ENCODE measurements around the gene CSTF1.
"Not testable (repeated sequence)": the region's sequence is repeated elsewhere in the genome, so short reads cannot be mapped to it uniquely, and the experiment has no call there.

Gene CSTF1

DNA sequence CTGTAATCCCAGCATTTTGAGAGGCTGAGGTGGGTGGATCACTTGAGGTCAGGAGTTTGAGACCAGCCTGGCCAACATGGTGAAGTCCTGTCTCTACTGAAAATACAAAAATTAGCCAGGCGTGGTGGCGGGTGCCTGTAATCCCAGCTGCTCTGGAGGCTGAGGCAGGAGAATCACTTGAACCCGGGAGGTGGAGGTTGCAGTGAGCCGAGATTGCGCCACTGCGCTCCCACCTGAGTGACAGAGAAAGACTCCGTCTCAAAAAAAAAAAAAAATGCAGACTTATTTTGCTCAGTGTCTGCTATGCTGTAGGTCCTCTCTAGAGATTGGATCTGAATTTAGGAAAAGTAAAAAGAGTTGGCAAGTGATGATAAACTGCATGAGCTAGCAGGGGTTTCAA, 18.8 kb downstream of the CSTF1 start:
- not testable (repeated sequence) for DNase-seq

DNA sequence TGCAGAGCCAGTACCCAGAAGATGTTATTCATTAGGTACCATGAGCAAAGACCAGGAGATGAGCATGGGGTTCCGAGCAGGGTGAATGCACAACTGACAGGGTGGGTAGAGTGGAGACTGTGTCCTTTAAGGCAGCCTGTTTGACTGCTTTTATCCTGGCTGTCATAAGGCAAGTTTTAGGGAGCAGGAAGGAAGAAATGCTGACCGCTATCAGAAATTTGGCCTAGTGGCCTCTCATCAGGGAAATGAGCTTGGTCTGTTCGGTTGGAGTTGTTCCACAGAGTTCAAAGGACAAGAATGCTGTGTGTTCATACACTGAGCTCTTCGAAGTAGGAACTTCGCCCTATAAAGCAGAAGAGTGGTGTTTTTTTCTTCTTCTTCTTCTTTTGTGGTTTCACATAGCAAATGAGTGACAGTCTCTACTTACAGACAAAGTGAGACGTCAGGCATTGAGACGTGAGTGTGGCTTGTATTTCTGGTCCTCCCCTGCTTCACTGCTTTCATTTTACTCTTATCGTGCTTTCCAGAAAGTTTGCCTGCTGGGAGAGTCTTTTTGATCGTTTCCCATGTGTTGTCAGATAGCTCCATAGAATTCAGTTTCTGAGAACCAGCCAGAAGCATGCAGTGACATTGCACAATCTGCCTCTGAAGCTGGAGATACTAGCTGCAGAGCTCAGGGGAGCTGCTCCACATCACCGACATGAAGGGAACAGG, 19.5 kb downstream of the CSTF1 start, which contains the start of gene CASS4:
CASS4 (plus strand) TSS at position 502 of the 714 bp plus-strand sequence; CDS start at position 701, 199 bp downstream.
- no peak for DNase-seq

DNA sequence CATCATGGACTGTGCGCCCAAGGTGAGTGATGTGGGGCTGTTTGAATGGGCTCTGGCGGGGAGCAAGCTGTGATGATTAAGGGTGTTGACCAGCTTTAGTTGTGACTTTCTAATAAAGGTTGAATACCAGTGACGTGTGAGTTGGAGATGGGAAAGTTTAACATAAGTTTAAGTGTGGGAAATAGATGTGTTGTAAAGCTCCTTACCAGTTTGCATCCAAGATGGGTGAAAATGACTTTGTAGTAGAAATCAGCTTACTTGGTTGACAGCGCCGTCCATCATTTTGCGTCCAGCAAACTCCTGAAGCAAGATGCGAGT, 20.0 kb downstream of the CSTF1 start:
- no peak for DNase-seq

DNA sequence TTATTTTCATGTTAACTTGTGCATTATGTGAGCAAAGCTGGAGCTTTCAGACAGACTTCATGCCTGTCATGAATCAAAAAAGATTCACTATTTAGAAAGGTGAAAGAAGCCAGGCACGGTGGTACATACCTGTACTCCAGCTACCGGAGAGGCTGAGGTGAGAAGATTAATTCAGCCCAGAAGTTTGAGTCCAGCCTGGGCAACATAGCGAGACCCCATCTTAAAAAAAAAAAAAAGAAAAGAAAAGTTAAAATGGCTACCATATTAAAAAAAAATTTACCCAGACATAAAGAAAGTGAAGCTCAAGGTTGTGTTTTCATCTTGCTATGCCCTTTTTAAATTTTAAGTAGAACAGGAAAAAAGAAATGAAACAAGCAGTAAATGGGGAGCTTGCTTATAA, 20.5 kb downstream of the CSTF1 start:
- DNase-seq, result no peak

DNA sequence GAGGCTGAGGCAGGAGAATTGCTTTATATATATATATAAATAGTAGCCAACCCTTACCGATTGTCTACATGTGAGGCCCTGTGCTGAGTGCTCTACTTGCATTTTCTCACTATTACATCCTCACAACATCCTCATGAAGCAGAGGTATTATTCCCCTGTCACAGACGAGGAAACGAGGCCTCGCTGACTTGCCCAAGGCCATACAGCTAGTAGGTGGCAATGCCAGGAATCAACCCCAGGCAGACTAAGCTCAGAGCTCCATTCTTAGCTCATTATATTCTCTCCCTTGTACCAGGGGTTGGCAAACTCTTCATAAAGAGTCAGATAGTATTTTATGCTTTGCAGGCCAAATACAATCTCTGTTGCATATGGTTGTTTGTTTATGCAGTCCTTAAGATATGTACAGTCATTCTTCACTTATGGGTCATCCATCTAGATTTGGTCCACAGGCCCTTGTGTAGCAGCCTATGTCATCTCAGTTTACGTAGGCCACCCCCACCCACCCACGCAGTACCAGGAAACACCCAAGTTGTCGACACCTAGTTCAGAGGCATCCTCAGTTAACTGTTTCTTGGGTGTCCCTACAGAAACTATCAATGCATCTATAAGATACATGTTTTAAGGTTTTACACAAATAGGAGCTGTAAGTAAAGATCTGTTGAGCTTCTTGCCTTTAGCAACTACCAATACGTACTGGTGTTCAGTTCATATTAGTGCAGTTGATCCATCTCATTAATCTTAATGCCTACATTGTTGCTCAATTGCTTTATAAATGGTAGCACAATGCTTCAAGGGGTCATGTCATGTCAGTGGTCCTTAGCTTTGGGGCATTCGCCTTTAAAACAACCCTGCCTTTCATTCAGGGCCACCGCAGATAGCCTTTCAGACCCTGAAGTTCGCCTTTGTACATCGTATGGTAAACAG, 22.7 kb downstream of the CSTF1 start:
- DNase-seq, result no peak

DNA sequence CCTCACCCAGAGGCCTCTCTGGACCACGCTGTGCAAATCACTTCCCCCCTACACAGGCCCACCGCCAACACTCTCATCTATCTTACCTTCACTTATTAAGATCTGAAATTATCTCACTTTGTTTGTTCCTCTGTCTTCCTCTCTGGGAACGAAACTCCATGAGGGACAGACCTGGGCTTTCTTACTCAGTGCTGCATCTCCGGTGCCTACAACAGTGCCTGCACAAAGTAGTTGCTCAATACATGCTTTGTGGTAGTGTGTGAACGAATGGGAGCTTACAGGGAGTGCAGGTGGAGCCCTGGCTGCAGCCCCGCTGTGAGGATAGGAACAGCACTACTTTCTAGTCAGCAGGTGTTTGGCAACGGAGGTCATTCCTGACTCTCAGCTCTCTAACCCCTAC, 25.0 kb downstream of the CSTF1 start:
- no peak for DNase-seq

DNA sequence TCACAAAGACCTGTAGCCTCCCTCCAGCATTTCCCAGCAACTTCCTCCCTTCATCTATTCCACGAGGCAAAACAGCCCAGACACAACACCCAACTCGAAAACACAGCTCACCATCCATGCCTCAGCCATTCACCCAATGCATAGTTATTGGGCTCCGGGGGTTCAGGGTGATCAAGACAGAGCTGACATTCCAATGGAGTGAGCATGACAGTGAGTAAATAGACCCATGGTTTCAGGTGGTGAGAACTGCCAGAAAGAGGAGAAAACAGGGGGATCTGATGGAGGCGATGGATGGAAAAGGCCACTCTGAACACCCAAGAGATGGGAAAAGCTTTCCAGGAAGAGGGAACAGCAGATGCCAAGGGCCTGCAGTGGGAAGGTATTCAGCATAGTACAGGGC, 25.5 kb downstream of the CSTF1 start:
- DNase-seq, result no peak

DNA sequence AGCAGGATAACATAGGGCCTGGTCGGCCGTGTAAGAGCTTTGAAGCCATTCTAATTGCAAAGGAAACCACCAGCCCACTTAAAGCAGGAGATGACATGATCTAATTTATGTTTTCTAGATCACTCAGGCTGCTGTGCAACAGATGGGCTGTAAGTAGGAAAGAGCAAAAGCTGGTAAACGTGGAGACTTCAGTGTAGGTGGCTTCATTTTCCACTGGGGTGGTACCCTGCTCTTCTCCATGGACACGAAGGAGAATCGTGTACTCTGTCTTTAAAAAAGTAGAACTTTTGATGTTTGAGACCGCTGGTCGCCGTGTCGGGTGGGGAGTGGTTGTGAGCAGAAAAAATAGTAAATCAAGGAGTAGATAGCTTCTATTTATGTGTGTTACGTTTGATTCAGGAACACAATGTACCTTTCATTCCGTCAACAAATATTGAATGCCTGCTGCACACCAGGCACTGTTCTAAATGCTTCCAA, 26.0 kb downstream of the CSTF1 start:
- no peak for DNase-seq

DNA sequence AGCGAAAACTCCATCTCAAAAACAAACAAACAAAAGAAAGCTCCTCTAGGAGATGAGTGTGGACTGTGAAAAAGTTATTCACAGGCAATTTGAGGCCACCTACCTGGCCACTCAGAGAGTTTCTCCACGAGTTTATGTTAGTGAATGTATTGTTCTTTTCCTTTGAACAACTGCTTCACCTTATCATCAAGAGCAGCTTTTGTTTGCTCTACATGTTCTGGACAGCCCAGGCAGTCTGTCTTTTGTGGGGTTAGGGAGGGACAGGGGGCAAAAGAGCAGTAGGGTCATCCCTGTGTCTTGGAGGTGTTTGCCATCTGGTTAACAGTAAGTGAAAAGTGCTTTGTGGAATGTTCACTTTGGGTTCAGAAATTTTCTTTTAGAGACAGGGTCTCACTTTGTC, 27.6 kb downstream of the CSTF1 start:
- no peak for DNase-seq

DNA sequence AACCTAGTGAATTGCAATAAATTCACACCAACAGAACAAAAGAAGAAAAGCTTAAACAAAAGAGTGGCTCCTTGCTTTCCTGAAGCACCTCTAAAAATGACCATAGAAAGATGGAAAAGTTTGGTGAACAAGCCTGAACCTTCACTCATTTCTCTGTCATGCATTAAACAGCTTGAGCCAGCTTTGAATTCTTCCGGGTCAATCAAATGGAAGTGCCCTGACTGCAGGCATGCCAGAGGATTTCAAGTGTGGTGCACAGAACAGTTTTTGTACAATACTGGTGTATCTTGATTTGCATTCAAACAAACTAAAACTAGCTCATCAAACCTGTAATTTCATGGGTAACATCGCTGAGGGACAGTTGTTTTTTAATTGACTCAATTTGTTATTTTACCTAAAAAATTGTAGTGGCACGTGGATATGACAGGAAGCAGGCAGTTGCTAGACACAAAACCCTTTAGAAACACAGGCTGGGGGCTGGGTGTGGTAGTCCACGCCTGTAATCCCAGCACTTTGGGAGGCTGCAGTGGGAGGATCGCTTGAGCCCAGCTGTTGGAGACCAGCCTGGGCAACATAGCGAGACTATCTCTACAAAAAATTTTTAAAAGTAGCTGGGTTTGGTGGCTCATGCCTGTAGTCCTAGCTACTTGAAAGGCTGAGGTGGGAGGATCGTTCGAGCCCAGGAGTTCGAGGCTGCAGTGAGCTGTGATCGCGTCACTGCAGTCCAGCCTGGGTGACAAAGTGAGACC, 28.7 kb downstream of the CSTF1 start:
- DNase-seq, result no peak

DNA sequence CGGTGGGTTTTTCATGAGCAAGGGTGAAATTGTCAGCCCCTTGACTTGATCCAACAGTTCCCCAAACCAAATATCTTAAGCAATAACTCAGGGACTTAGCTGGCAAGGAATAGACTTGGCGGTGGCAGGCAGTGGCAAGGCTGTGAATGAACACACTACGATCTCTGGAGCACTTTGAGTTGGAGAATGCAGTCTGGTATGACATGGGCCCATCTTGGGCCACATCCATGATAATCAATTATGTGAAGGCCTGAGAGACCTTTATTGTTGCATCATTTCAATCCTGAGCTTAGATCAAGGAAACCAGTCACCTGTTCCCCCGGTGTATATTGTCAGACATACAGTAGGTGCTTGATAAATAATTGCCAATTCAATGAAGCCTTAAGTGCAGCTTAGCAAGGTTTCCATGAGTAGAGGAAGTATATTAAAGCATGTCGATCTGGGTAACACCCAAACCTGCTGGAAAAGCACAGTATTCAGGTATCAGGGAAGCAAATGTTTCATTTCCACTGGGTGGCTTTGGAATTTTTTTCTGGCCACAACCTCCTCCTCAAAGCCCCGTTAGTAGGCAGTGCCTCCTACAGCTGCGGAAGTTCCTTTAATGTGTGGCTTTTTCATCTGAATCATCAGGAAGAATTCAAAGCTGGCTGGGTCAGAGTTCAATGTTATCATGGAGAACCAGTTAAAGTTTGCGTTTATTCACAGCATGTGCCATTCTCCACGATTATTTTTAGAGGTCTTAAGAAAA, 29.8 kb downstream of the CSTF1 start:
- DNase-seq, result no peak

DNA sequence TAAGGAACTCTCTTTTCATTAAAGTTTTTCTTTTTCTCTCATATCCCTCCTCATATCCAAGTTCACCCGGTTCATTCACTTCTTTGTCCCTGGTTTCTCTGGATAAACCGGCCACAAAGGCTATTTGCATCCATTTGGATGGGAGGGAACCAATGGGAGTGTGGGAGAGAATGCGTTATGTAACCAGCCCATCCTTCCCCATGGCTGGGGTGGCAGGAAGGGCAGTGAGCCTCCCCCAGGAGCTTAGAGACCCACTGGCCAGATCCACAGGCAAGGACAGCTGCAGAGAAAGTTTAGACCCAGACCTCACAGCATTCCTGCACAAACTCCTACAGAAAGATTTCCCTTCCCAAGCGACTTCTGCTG, 30.4 kb downstream of the CSTF1 start:
- DNase-seq, result no peak

DNA sequence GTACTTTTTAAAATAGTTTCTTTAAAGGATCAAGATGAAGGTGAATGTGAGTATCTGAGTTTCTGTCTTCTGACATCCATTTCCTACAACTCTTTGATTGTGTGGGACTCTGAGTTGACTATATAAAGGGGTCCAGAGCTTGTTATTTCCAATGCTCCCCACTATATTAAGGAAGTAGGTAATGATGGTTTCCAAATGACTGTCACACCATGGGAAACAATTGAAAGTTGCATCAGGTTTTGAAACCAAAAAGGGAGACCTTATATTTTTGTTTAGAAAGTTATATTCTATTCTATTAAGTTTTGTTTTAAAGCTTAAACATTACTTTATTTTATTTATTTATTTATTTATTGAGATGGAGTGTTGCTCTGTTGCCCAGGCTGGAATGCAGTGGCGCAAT, 30.8 kb downstream of the CSTF1 start:
- DNase-seq, result no peak

DNA sequence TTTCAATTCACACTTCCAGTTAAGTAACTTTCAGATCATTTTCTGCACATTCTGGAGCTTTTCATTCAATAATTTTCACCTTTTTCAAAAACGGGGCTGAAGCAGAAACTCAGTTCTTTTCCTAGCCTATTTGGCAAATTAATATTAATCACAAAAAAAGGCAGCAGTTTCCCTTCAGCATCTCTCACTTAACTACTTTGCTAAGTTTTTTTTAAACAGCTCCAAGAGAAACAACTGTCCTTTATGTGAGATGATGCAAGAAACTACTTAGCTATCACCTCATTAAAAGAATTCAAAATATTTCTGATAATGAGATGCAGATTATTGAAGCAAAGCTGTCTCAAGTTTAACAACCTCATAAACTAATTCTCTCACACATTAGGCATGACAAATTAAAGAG, 31.4 kb downstream of the CSTF1 start:
- no peak for DNase-seq

DNA sequence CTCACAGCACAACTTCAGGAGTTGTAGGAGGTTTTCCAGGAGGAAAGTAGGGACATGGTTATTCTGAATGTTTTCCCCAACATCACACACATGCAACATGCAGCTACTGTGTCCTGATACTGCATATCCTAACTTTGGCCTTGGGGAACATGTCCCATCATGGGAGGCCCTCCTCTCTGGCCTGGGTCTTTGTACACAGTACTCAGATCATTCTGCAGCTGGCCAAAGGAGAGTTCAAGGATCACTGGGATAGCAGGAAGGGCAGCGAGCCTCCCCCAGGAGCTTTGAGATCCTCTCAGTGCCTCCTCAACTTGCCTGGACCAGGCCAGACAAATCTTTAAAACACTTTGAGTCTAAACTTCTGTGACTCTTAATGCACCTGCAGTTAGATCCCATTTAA, 32.5 kb downstream of the CSTF1 start:
- no peak for DNase-seq

DNA sequence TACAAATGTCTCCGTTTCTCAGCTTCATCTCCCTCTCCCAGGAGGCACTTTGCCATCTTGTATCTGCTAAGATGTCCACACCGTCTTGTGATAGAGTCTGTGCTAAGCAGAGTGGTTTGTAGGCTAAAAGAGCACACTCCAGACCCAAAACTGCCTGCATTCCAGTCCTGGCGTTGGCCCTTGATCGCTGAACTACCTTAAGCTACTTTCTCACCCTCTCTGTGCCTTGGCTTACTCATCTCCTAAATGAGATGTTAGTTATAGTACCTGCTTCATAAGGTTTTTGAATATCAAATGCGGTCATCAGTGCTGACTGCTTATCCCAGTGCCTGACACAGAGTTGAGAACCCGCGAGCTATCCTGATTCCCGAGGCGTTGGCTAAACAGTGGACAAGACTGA, 33.6 kb downstream of the CSTF1 start:
- DNase-seq, result no peak

DNA sequence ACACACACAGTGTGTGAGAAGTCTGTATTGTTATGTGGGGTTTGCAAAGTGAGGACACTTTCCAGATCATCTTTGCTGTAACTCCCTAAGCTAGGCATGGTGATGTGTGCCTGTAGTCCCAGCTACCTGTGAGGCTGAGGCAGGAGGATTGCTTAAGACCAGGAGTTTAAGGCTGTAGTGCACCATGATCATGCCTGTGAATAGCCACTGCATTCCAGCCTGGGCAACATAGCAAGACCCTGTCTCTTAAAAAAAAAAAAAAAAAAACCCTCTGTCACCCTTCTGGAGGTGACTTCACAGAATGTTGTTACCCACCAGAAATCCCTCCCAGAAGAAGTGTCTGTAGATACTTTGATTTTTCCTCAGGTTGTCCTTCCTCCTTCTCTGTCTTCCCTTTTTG, 34.5 kb downstream of the CSTF1 start:
- DNase-seq, result no peak

DNA sequence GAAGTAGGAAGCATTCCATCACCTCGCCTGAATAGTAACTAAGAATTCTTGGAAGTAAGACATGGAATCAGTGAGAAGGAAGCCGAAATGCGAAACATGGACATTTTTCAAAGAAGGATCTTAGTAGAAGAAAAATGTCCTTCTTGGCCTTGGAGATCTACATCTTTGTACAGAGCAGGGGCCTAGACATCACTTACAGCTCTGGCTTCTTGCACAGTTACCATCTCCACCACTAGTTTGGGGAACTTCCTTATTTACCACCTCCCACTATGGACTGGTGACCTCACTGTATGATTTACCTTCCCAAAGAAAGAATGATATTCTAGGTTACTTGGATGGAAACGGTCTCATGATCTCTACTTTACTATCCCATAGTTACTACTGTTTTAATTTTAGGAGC, 35.4 kb downstream of the CSTF1 start:
- no peak for DNase-seq

DNA sequence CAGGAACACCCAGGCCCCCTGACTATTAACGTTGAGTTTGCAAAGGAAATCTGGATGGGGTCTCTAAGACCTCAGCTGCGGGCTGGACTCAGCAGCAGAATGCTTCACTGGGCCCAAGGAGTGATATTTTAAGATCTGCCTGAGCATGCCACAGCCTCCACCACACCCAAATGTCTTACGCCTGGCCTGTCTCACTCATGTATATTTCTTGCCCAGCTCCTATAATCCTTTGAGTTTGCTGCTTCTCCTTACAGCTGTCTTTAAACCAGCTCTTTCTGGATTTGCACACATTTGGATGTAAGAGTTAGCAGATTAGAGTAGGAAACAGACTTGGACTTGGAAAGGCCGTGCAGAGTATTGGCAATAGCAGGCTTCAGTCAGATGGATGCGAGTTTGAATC, 36.0 kb downstream of the CSTF1 start:
- no peak for DNase-seq

DNA sequence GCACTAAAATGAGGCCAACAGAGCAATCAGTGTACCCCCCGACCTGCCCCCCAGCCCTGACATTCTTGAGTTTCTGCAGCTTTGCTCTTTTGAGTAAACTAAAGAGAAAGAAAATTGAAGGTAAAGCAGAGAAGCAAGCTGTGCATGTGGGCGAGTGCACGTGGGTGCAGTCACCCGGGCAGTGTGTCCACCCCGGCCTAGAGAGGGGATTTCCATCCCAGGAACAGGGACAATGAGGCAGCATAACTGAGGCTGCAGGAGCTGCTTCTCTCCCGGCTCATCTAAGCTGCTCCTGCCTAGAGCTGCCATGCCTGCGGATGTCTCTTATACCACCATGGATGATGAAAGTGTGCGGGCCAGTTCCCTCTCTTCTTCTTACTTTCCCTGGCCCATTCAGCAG, 36.4 kb downstream of the CSTF1 start:
- DNase-seq, result no peak

DNA sequence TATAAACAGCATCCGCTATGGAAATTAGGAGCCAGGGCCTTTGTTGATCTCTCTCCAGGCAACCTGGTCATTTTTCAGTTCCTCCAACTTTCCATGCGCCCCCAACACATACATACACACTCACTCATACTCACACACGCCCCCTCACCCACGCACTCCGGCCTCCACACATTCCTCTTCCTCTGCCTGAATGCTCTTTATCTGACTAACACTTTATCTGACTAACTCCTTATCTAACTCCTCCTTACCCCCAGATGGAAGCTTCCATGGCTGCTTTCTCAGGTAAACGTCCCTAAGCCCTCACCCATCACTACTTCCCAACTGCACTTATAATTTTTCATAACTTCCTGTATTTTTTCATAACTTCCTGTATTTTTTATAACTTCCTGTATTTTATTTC, 37.1 kb downstream of the CSTF1 start:
- DNase-seq, result no peak

DNA sequence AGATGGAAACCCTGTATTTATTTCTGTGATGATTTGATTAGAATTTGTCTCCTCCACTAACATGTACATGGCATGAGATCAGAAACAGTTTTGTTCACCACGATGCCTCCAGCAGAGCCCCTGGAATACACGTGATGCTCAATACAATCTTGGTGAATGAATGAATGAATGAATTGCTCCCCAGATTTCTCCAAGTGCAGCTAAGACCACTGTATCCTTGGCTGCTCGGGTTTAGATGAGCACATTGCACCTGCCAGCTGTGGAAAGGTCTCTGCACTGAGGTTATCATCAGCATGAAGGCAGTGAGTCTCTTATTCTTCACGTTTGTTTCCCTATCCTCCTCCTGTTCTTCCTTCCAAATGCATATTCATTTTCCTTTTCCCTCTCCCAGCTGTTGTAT, 37.5 kb downstream of the CSTF1 start:
- no peak for DNase-seq

DNA sequence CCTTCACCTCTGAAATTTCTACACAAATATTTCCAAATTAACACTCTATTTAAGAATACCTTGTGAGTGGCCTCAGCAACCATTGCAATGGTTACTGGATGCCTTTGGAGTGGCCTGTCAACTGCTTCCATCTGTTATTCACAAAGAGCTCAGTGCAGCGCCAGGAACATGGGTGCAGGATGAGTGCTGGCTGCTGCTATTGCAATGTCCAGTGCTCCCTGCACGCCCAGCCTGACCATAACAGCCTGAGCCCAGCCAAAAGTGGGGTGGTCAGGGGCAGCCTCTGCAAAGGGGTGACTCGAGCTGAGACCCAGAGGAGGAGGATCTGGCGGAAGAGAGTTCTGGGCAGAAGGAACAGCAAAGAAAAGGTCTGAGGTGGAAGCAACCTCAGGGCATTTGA, 38.0 kb downstream of the CSTF1 start:
- no peak for DNase-seq

Data from T-helper 9 cell (primary cell).